SJCRH30 (cell line): Measurements from ENCODE around the gene EDNRA. TPM values are rescaled to one million over a fixed set of nuclear protein-coding genes. Genes with fewer than 3 reads are reported as not detected.

ENCODE experiments used
- DNase-seq, 2 experiments: peaks; one replicate each; pipeline ENCODE4 v3.0.0-alpha.2; 2015 to 2020
- H3K27ac ChIP-seq: fragments of 250-450 bp; sonication (Bioruptor Pico); 2 replicates; pipeline ENCODE4 v1.5.1; 2020; ENCODE audit warnings: mild to moderate bottlenecking, moderate library complexity
- H3K27me3 ChIP-seq: fragments of 250-450 bp; sonication (Bioruptor Pico); 2 replicates; pipeline ENCODE4 v1.5.1; 2020; ENCODE audit warnings: mild to moderate bottlenecking, moderate library complexity
- H3K36me3 ChIP-seq: fragments of 250-450 bp; sonication (Bioruptor Pico); 2 replicates; pipeline ENCODE4 v1.5.1; 2020; ENCODE audit warnings: mild to moderate bottlenecking, moderate library complexity
- H3K4me1 ChIP-seq: fragments of 250-450 bp; sonication (Bioruptor Pico); 2 replicates; pipeline ENCODE4 v1.5.1; 2020; ENCODE audit warnings: mild to moderate bottlenecking, moderate library complexity
- H3K4me3 ChIP-seq: fragments of 250-450 bp; sonication (Bioruptor Pico); 2 replicates; pipeline ENCODE4 v1.5.1; 2020; ENCODE audit warnings: mild to moderate bottlenecking, moderate library complexity
- H3K9me3 ChIP-seq: fragments of 250-450 bp; sonication (Bioruptor Pico); replicated peaks from 2 replicates; pipeline ENCODE4 v1.5.1; 2020; ENCODE audit warnings: mild to moderate bottlenecking, moderate library complexity
- total RNA-seq: library from RNA; depleted of rRNA; stranded (reverse); fragments of >200 nt; shearing (Covaris generic); gene quantifications from 2 replicates; pipeline ENCODE4 v1.2.3, GENCODE V29; 2014; rRNA removed

The EDNRA gene
- total RNA-seq, 1 experiment from 2014 or later = 1.1 TPM

DNA sequence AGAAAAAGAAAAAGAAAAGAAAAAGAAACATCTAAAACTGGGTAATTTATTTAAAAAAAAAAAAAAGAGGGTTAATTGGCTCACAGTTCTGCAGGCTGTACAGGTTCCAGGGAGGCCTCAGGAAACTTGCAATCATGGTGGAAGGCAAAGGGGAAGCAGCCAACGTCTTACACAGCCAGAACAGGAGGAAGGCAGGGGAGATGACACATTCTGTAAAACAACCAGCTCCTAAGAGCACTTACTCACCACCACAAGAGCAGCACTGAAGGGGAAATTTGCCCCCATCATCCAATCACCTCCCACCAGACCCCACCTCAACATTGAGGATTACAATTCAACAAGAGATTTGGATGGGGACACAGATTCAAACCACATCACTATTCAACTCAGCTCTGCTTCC lies 99.5 kb downstream of the EDNRA start:
- no peaks in the 10 kb centered on the region for H3K27me3 ChIP-seq
- peaks cover 5% of the 10 kb centered on the region; the same call in 1 of the 2 replicates for H3K4me1 ChIP-seq
- no peak overlapping the region for H3K27ac ChIP-seq
- no peak overlapping the region for H3K4me3 ChIP-seq
- no peak for DNase-seq
- H3K9me3 ChIP-seq = no peaks in the 10 kb centered on the region; the same call in none of the 2 replicates
- H3K36me3 ChIP-seq = no peaks in the 10 kb centered on the region

DNA sequence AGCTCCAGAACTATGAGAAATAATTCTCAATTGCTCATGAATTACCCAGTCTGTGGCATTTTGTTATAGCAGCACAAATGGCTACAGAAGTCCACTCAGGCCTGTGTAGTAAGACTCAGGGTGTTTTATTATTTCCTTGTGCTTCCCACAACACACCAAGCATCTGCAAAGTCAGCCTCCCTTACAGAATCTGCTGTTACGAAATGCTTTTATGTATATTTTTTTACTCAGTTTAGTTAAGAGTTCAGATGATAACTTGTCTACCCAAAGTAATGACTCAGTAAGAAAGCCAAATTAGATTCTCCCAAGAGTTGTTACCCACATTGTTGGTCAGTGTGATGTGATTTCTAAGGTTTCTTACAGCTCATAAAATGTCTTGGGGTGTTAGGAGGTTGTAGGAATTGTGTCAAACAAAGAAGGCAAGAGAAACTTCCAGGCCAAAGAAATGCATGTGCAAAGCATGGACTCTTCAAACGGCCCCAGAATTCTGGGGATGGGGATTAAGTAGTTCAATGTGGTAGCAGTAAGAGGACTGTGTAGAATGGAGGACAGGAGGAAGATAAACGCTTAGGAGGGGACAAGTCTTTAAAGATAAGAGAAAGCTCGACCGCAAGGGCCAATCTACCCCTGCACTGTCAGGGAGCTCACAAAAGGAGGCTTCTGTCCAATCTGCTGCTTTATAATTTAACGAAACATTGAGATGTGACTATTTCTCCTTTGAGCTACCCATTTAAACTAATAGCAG lies 100.9 kb downstream of the EDNRA start:
- Histone ChIP-seq H3K27ac (no peak overlapping the region), H3K4me1 (peaks cover 5% of the 10 kb centered on the region; the same call in 1 of the 2 replicates), H3K4me3 (no peak overlapping the region), H3K36me3 (no peaks in the 10 kb centered on the region), H3K9me3 (no peaks in the 10 kb centered on the region; the same call in none of the 2 replicates), H3K27me3 (no peaks in the 10 kb centered on the region)
- DNase-seq = no peak

DNA sequence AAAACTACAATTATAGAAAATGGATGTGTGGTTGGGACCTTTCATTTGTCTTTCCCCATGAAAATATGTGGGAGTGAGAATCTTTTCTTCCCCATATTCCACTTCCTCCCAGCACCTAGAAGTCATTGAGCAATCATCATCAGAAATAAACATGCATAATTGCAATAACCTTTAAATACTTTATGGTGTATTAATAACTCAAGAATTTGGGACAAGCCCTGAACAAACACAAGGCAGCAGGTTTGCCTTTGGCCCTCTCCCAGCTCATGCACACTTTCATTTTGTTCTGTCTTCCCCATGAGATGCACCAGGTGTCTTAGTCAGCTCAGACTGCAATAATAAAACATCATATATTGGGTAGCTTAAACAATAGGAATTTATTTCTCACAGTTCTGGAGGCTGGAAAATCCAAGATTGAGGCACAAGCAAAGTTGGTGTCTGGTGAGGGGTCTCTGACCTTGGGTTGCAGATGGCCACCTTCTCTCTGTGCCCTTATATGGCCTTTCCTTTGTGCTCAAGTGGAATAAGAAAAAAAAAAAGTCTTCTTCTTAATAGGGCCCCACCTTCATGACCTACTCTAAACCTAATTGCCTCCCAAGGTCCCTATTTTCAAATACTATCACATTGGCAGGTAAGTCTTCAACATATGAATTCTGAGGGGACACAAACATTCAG lies 101.6 kb downstream of the EDNRA start:
- peaks cover 5% of the 10 kb centered on the region; the same call in 1 of the 2 replicates for H3K4me1 ChIP-seq
- H3K27me3 ChIP-seq = no peaks in the 10 kb centered on the region
- no peaks in the 10 kb centered on the region; the same call in none of the 2 replicates for H3K9me3 ChIP-seq
- no peak overlapping the region for H3K4me3 ChIP-seq
- no peak overlapping the region for H3K27ac ChIP-seq
- H3K36me3 ChIP-seq = no peaks in the 10 kb centered on the region
- DNase-seq = no peak

DNA sequence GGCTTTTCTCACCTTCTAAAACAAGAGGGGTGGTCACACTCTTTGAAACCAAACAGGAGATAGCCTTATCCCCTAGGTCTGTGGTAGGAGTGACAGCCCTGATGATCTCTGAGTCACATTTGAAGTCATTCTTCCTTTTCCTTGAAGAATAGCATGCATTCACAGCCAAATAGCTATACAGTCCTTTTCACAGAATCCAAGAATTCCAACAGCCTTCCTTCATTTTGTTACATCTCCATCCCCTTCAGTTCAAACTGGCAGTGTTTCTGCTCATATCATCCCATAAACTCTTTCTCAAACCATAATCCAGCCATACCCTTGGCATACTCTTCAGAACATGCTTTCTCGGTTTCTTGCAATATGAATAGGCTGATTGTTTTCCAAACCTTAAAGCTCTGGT lies 103.0 kb downstream of the EDNRA start:
- no peaks in the 10 kb centered on the region for H3K36me3 ChIP-seq

DNA sequence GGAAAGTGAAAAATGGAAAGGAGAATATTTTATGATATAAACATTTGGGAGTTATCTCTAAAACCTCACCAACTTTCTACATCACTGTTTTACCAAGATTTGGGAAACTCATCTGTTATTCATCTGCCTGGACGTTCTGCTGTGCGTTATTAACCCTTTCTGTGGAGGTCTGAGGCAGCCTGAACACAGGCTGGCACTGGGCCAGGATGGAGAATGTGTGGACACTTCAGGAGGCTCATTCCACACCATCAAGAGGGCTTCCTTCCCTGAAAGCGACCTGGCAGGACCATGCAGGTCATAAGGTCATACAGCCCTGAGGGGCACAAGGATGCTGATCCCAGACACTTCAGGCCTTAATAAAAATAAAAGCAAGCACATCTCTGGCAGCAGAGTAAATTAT lies 105.1 kb downstream of the EDNRA start:
- H3K4me1 ChIP-seq = peaks cover 4% of the 10 kb centered on the region; the same call in 1 of the 2 replicates
- no peaks in the 10 kb centered on the region; the same call in none of the 2 replicates for H3K9me3 ChIP-seq
- no peaks in the 10 kb centered on the region for H3K36me3 ChIP-seq
- no peak overlapping the region for H3K27ac ChIP-seq
- H3K27me3 ChIP-seq = no peaks in the 10 kb centered on the region
- no peak overlapping the region for H3K4me3 ChIP-seq
- peak in 1 of 2 experiments; percentile 8 for DNase-seq

More for the DNA sequence above, 103.0 kb downstream of the EDNRA start:
- Histone ChIP-seq H3K4me3 (no peak overlapping the region), H3K4me1 (no peaks in the 10 kb centered on the region), H3K27me3 (no peaks in the 10 kb centered on the region), H3K9me3 (no peaks in the 10 kb centered on the region; the same call in none of the 2 replicates), H3K27ac (no peak overlapping the region)
- DNase-seq = no peak

DNA sequence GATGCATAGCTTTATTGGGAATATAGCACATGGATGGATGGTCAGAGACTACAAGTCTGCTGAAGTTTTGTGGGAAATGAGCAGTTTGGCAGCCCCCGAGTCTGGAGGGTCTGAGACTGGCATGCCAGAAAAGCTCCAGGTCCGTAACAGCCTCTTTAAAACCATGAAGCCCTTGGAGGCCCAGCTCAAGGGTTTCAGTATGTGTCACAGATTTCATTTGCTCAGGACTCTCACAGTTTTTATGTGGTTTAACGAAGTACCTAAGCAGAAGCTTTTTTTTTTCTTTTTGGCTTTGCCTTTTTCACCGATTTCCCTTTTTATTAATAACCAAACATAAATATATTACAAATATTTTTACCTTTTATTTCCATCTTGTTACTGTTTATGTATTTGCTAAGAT lies 105.7 kb downstream of the EDNRA start:
- DNase-seq = no peak
- Histone ChIP-seq H3K27ac (no peak overlapping the region), H3K36me3 (no peaks in the 10 kb centered on the region), H3K27me3 (no peaks in the 10 kb centered on the region), H3K9me3 (no peaks in the 10 kb centered on the region; the same call in none of the 2 replicates), H3K4me3 (no peak overlapping the region), H3K4me1 (peaks cover 4% of the 10 kb centered on the region; the same call in 1 of the 2 replicates)

DNA sequence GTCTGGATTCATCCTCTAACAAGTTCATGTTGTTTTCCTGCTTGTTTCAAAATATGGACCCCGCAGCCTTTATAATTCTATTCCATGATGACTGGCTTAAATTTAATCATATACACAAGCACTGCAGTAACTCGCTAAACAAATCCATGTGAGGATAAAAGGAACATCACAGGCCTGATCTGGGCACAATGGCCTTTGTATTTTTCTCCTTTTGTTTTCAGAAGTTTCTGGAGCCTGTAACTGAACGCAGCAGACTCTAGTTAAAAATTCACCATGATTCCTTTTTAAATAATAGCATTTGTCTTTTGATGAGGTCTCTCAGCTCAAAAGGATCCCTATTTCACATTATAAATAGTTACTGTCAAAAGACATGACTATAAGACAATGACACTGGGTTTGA lies 106.1 kb downstream of the EDNRA start:
- Histone ChIP-seq H3K36me3 (no peaks in the 10 kb centered on the region), H3K27me3 (no peaks in the 10 kb centered on the region), H3K4me3 (no peak overlapping the region), H3K27ac (no peak overlapping the region), H3K4me1 (peaks cover 4% of the 10 kb centered on the region; the same call in 1 of the 2 replicates), H3K9me3 (no peaks in the 10 kb centered on the region; the same call in none of the 2 replicates)
- DNase-seq = no peak

DNA sequence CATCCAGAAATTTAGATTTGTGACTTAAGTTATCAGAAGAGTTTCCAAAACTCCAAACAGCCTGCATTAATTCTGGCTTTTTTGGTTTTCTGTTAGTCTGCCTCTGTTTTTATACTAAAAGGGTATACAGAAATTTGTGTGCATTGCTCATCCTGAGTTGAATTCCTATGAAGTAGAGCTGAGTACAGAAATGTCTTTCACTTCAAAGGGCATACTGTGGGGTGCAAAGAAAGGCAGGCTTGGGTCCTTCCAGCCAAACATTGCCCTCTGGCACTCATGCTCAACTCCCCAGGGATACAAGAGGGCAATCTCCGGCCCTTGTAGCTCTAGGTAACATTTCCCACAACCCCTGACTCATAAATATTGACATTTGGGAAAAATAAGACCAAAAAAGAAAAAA lies 108.7 kb downstream of the EDNRA start:
- Histone ChIP-seq H3K27ac (no peak overlapping the region), H3K36me3 (no peaks in the 10 kb centered on the region), H3K9me3 (no peaks in the 10 kb centered on the region; the same call in none of the 2 replicates), H3K4me1 (peaks cover 4% of the 10 kb centered on the region; the same call in 1 of the 2 replicates), H3K27me3 (no peaks in the 10 kb centered on the region), H3K4me3 (no peak overlapping the region)
- peak in 1 of 2 experiments; percentile 12 for DNase-seq

DNA sequence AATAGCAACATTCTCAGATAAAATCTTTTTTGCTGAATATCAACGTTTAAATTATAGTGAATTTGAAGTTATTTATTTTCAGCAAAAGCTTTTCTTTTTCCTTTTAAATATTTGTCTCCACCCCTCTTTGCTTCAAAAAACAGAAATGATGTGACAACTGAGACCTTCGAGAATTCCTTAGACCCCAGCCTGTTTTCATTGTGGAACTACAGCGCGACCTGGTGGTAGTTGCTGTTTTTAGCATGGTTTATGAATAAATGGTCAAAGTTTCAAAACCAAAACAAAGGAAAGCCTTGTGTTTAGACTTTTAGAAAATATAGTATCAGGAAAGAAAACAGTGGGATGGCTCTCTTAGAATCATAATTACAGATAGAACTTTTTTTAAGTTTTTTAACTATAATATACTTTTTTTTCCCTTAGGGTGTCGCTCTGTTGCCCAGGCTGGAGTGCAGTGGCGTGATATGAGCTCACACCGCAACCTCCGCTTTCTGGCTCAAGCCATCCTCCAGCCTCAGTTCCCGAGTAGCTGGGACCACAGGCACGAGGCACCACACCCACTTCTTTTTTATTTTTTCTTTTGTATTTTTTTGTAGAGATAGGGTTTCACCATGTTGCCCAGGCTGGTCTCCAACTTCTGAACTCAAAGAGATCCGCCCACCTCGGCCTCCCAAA lies 109.5 kb downstream of the EDNRA start:
- H3K4me3 ChIP-seq = peak overlapping the region; percentile 22
- no peaks in the 10 kb centered on the region for H3K36me3 ChIP-seq
- peaks cover 4% of the 10 kb centered on the region; the same call in 1 of the 2 replicates for H3K4me1 ChIP-seq
- DNase-seq = peak; percentile 51 to 81
- H3K27me3 ChIP-seq = no peaks in the 10 kb centered on the region
- no peaks in the 10 kb centered on the region; the same call in 1 of the 2 replicates for H3K9me3 ChIP-seq
- no peak overlapping the region for H3K27ac ChIP-seq

DNA sequence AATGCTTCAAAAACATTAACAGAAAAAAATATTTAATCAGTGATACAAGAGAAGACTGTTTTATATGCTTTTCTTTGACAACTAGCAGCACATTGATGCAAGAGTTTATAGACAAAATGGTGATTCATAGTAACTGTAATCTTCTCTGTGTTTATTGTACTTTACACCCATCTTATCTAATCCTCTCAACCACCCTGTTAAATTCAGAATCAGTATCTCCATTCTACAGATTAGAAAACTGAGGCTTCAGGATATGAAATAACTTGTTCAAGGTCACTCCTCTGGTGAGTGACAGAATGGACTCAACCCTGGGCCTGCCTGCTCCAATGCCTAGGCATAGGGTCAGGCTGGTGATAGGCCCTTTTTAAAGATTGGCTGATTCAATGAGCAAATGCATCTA lies 110.2 kb downstream of the EDNRA start:
- no peak for DNase-seq
- H3K27ac ChIP-seq = no peak overlapping the region
- H3K4me1 ChIP-seq = peaks cover 4% of the 10 kb centered on the region; the same call in 1 of the 2 replicates
- no peak overlapping the region for H3K4me3 ChIP-seq
- H3K36me3 ChIP-seq = no peaks in the 10 kb centered on the region
- no peaks in the 10 kb centered on the region for H3K27me3 ChIP-seq
- no peaks in the 10 kb centered on the region for H3K9me3 ChIP-seq

DNA sequence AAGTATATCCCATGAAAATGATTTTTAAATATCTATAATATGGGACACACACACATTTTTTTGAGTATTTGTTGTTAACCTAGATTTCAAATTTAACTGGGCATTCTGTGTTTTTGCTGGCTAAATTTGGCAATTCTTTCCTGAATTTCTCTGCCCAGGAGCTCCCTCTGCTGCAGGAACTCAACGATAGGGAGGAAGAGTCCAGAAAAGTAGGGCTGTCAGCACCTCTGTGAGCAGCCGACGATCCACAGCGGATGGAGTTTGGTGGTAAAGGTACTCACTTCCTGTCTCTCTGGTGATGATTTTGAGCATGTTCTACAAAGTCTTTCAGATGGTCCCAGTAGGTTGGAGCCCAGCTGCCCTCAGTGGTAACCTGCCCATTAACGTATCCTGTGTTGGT lies 113.2 kb downstream of the EDNRA start:
- H3K27ac ChIP-seq = no peak overlapping the region
- H3K4me1 ChIP-seq = peaks cover 4% of the 10 kb centered on the region
- no peaks in the 10 kb centered on the region for H3K9me3 ChIP-seq
- H3K36me3 ChIP-seq = no peaks in the 10 kb centered on the region
- no peak overlapping the region for H3K4me3 ChIP-seq
- H3K27me3 ChIP-seq = no peaks in the 10 kb centered on the region
- no peak for DNase-seq

Other genes starting within 250 kb of the EDNRA start
- 19.0 and 20.6 TPM in 2 replicates for gene TMEM184C, start 136.3 kb downstream of the EDNRA start, total RNA-seq
- 12.1 and 13.1 TPM in 2 replicates for gene PRMT9, start 203.1 kb downstream of the EDNRA start, total RNA-seq